HG03469 (cell line): ENCODE measurements around the gene MAD2L2.
"Not testable (repeated sequence)": the region's sequence is repeated elsewhere in the genome, so short reads cannot be mapped to it uniquely, and the experiment has no call there.

Experiments
- ATAC-seq: cut with Tn5 transposase; IDR thresholded peaks from one replicate; pipeline ENCODE4 v1.9.1; 2021; ENCODE audit warnings: mild to moderate bottlenecking, moderate library complexity, moderate number of reproducible peaks; ENCODE audit not compliant: unreplicated experiment

MAD2L2 gene

DNA sequence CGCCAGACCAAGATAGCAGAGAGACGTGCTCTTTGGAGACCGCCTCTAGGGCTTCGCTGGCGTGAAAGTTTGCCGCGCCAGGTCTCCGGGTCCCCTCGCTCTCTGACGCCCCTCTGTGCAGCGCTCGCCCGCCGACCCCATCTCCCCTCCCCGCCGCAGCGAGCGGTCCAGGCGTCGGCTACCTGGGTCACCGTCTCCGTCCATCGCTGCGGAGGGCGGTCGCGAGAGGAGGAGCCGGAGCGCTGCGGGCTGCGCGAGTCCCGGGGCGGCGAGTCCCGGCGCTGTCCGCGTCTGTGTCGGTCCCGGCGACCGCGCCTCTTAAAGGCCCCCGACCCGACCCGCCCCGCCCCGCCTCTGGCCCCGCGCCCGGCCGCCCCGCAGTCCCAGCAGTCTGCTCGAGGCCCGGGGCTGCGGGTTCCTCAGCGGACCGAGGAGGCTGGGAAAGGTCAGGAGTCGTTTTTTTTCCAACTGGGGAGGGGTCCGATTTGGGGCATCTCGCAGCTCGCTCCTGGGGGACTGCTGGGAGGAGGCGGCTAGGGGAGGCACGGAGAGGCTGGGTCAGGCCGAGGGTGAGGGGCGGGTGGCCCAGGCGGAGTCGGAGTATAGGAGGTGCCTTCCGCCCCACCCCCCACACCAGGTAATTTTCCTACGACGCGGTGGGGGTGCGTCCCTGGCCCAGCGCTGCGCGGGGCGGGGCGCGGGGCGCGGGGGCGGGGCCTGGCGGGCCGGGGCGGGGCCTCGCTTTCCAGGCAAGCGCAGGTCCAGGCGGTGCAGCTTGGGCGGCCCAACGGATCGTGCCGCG lies 26.6 kb downstream of the MAD2L2 start, which contains the start of the genes FBXO2 and FBXO44:
FBXO2 (minus strand) TSS at position 293 of the 802 bp plus-strand sequence; CDS start at position 204, 89 bp downstream.
FBXO44 (plus strand) TSS at position 741 of the 802 bp plus-strand sequence. CDS start 959 bp downstream, outside the sequence.
- no peak for ATAC-seq

DNA sequence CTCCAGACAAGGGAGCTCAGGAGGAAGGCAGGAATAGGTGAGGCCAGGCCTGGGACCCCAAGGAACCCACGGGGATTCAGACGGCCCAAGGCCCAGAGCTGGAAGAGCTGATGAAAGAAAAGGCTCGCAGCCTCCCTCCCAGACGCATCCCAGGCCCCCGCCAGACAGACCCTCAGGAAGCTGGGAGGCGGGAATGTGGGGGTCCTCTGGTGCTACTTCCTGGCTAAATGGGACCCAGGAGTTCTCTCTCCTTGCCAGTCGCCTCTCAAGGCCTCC lies 27.1 kb downstream of the MAD2L2 start:
- ATAC-seq: no peak

DNA sequence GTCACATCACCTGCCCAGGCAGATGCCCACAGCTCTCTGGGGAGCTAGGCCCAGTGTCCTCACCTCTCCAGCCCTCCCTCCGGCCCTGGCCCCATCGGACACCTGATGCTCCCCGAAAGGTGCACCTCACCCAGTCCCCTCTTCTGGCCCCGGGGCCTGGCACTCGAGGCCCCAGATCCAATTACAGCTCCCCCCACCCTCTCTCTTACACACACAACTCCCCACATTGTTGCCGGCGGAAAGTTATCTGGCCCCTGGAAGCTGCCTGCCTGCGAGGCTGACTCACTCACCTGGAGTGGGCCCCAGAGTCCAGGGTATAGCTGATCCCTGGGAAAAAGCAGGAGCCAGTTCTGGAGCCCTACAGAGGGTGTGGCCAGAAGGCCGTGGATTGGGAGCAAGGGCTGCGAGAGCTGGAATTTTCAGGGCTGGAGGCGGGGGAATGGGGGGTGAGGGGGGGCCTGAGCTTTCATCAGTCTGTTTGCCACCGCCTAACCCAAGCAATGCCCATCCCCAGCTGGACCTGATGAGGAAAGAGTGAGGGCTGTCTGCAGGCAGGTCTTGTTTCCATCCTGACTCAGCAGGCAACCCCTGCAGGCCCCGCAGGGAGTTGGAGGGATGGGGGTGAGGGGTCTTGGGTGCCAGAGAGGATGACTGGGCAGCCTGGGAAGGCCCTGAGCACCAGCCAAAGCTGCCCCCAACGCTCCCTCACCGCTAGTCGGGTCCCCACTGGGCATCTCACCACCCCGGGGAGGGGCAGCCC lies 27.7 kb downstream of the MAD2L2 start:
- ATAC-seq: no peak

DNA sequence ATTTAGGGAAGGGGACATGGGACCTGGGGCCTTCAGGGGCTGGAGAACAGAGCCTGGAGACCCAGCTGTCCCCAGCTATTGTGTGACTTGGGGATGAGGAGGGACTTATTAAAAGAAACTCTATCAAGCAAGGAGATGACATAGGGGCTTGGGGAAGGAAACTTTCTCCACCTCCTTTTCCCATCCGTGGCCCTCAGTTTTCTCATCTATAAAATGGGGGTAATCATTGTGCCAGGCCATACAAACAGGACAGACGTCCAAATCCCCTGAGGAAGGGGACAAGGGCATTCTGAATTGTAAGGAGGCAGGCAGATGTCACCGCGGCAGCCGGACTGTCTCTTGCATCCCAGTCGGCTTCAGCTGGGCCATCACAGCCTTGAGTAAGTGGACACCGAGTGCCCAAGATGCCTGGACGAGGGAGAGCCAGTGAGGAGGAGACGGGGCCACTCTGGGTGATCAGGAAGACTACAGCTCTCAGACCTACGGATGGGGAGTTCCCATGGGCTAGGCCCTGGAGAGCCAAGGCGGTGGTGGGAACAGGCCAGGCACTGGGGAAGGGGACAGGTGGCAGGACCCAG lies 28.7 kb downstream of the MAD2L2 start:
- ATAC-seq: no peak

DNA sequence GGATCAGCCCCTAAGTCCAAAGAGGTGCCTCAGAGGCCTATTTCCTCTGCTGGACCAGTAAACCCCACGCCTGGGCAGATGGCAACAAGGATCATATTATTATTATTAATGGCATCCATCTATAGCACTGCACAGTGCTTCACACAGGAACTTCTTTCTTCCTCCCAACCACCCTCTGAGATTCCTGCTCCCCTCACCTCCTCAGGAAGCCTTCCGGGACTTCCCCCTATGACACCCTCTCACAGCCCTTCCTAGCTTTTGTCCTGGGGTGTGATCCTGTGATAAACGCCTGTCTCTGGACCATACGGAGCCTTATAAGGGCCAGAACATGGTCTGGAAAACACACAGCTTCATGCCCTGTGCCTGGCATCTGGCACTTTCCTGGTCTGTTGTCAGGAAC lies 29.9 kb downstream of the MAD2L2 start:
- no peak for ATAC-seq

DNA sequence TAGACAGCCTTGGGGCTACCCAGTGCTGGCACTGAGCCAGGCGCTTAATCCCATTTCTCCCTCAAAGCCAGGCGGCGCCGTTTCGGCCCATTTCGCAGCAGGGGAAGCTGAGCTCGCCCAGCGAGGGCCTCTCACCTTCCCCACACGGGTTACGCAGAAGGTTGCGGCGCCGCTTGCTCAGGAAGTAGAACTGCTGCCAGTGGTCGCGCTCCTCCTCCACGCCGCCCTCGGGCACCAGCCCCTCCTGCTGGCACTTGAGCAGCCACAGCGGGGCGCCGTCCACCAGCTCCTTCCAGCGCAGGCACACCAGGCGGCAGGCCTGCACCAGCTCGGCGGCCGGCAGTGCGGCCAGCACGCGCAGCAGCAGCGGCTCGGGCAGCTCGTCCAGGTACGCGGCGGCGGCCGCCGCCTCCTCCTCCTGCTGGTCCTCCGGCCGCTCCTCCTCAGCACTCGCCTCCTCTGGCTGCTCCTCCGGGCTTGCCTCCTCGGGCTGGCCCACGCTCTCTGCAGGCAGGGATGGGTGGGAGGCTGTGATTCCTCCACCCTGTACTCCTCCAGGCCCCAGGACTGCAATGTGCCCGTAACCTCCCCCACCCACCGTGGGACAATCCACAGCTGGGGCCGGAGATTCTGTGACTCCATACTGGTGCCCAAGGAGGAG lies 30.5 kb downstream of the MAD2L2 start:
- no peak for ATAC-seq

DNA sequence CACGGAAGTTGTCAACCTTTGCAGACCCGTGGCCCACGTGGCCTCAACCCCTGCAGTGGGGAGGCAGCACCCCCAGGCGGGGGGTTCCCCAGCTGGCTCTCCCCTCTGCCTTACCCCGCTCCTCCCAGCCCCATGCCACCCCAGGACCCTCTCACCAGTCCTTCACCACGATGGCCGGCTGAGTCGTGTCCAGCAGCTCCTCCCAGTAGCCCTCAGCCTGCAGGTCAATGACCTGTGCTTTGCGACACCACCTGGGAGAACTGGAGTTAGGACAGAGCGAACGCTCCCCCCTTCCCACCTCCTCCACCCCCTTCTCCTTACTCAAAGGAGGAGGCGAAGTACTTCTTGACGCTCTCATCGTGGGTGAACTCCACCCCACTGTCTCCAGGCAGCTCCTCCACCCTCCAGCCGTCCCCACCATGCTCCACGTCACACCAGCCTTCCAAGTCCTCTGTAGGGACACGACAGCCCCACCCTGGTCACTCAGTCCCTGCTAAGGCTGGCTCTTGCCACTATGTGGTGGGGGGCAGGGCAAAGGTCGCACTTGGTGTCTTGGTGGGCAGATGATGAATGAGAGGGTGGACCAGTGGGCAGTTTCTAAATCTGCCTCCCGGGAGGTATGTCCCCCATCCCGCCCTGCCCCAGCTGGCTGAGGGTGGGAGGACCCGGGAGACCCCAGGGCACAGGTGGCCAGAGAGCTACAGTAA lies 31.2 kb downstream of the MAD2L2 start:
- no peak for ATAC-seq

DNA sequence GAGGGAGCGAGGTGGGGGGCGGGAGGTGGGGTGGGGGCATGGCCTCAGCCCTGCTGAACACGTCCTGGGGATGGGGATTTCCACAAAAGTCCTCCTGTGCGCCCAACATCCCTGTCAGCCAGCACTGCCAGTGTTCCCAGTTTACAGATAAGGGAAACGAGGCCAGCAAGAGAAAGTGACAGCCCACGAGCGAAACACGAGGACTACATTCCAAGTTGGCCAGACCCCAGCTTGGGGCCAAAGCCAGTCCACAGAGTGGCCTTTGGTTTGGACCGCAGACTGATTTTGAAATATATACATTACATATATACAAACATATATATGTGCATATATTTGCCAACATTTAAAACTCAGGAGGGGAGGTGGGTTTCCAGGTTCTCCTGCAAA lies 31.7 kb downstream of the MAD2L2 start:
- no peak for ATAC-seq

DNA sequence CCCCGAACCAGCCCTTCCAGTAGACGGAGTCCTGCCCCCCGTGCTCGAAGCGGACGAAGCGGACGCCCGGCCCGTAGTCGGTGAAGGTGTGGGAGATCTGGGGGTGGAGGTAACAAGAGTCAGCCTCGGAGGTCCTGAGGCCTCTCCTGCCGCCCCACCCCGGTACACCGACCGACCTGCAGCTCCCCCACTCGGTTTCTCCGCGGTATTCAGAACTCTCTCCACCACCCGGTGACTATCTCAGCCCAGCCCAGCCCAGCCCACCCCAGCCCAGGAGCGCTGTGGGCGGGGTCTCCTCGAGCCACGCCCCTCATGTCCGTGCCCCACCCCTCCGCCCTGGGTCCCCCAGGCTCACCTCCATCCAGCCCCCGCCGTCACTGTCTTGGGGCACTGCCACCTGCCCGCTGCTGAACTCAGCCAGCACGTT lies 32.2 kb downstream of the MAD2L2 start:
- ATAC-seq: no peak

DNA sequence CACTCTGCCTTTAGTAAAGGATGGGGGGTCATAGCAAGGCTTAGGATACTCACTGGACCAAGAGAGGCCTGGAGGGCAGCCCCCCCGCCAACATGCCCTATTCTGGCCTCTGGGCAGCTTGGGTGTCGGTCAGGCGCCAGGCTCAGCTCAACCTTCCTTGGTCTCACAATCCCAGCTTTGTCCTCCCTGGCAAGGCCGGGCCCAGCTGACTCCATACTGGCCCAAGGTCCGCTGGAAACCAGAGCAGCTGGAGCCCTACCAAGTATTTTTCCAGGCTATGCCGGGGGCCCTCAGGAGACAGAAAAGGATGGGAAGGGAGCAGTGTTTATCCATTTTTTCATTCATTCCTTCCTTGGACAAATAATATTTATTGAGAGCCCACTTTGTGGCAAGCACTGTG lies 32.9 kb downstream of the MAD2L2 start:
- ATAC-seq: no peak

DNA sequence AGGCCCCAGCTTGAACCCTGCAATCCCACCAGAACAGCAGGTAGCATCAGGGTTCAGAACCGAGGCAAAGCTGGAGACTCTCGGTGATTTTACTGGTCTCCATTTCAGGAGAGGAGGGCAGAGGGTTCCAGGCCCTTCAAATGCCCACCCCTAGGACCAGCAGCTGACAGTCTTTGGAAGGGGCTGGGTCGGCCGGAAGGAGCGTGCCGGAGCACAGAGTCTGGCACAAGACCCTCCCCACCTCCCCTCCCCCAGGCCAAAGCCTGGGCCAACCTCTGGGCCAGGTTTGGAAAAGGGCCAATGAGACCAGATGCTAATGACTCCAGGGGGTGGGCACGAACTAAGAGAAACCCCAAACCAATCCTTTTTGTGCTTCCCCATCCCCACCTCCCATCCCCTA lies 33.6 kb downstream of the MAD2L2 start:
- ATAC-seq: no peak

DNA sequence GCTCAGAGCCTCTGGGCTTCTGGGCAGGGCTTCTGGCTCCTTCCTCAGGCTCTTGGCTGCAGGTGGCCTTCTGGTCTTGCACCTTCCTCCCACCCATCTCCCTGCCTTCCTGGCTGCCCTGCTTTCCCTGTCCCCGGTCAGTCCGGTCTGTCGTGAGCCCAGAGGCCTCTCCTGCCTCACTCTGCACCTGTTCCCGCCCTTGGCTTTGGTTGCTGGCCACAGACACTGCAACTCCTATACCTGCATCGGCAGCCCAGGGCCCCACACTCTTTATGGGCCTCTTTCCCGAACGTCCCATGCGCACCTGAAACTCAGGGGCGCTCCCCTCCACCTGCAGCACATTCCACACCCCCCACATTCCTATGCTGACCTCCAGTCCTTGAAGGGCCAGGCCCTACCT lies 34.6 kb downstream of the MAD2L2 start:
- ATAC-seq: no peak

DNA sequence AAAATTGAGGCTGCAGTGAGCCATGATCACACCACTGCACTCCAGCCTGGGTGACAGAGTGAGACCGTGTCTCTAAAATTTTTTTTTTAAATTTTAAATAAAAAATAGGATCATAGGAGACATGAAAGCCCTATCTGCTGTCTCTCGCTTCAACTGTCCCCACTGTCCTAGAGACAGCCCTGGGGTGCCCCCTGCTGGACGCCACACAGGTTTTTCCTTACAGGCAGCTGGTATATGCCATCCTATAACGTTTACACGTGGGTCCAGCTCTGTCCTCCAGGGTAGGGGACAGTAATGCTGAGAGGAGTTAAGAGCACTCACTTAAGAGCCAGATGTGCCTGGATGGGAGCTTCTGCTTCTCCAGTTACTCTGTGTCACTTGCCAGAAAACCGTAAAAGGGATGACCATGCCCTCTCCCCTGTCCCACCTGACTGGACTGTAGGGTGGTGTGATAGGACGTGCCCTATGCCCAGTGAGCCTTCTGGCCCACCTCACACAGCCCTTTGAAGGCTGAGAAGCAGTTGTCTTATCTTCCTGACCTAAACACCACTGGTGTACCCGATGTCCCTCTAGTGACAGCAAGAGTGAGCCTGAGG lies 35.2 kb downstream of the MAD2L2 start:
- no peak for ATAC-seq

DNA sequence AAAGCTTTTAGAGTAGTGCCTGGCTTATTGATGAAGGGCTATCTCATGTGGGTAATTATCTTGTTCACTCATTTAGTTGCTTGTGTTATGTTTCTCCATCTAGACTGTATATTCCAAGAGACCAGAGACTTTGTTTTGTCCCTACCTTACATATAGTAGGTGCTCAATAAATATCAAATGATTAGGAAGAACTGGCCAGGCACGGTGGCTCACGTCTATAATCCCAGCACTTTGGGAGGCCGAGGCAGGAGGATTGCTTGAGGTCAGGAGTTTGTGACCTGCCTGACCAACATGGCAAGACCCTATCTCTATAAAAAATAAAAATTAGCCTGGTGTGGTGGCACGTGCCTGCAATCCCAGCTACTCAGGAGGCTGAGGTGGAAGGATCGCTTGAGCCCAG lies 35.7 kb downstream of the MAD2L2 start:
- ATAC-seq: no peak

DNA sequence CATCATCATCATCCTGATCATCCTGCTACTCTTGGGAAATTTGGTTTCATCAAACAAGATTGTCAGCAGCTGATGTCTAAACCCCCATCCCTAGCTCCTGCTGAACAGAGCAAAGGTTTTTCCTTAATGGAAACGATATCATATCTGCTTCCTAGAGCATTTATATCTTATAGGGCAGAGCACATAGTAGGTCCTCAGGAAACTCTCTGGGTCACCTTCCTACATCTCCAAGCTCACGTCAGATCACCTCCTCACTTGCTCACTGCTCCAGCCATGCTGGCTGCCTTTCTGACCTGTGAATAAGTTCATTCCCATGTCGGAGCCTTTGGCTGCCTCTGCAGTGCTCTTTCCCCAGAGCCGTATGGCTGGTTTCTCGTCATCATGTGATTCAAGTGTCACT lies 37.2 kb downstream of the MAD2L2 start:
- no peak for ATAC-seq

DNA sequence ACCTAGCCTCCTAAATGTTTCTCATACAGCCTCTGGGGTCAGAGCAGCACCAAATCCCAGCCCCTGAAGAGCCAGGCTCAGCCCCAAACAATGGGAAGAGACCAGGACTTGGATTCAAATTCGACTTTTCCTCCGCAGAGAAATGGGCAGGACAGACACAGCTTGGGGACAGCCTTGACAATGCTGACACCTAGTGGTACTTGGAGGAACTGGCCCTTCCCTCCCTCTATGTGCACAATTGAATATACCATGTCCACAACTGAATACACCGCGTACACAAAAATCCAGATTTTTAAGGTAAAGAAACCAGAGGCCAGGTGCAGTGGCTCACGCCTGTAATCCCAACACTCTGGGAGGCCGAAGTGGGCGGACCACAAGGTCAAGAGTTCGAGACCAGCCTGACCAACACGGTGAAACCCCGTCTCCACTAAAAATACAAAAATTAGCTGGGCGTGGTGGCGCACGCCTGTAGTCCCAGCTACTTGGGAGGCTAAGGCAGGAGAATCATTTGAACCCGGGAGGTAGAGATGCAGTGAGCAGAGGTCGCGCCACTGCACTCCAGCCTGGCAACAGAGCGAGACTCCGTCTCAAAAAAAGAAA lies 38.4 kb downstream of the MAD2L2 start:
- ATAC-seq: not testable (repeated sequence)

DNA sequence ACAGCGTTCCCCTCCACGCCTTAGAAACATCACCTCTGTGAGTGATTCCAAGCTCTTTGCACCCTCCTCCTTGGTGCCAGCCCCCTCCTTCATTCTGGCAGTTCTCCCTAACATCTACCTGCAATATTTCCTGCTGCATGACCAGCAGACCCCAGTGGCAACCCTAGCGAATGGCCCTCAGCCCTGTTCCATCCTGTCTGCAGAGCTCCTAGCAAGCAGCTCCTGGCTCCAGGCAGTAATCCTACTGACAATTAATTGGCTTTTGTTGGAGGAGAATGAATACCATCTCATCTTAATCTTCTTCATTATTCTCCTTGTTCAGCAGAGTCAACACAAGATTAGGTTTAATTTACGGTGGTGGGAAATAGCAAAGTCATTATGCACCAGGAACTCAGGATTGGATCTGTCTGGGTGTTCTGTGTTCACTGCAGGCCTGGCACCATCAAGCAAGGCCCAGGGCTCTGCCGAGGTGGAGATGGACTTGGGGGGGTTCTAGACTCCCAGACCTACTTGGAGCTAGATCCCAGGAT lies 39.1 kb downstream of the MAD2L2 start:
- ATAC-seq: no peak

DNA sequence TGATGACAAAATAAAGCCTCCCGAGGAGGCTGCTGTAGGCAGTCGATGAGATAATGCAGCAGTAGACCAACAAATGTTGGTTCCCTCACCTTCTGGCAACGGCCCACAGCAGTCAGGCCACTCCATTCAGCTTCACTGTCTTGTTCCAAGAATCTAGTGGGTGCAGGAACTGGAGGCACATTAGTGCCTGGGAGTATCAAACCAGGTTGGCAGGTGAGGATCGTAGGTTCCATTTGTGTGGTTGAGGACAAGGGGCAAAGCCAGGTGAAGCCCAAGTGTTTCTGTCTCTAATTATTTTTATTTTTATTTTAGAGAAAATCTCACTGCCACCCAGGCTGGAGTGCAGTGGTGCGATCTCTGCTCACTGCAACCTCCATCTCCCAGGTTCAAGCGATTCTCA lies 40.0 kb downstream of the MAD2L2 start:
- no peak for ATAC-seq

DNA sequence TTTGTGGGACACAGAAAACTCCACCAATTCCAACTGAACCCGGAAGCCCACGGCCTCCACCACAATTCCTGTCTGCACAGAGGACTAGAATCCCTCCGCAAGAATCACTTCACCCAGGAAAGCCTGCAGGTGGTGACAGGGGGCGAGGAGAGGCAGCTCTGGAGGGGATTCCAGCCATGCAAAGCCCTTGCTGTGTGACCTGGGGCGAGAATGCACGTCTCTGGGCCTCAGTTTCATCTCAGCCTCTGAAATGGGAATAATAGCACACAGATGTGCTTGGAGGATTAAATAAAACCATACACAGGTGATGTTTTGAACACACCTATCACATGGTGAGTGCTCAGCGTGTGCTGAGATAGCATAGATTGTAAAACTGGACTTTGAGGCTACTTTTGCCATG lies 40.8 kb downstream of the MAD2L2 start:
- ATAC-seq: no peak

DNA sequence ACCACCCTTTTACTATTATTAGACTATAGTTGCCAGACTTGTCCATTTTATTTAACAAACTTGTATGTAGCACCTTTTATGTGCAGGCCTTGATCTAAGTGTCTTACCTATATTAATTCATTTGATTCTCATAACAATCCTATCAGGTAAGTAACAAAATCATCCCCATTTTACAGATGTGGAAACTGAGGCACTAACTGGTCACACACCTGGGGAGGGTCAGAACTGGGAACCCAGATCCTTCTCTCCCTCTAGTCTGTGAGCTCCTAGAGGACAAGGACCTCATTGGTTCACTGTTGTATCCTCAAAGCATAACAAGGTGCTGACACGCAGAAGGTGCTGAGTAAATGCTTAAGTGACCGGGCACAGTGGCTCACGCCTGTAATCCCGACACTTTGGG lies 41.6 kb downstream of the MAD2L2 start:
- no peak for ATAC-seq
